ENCODE results near the gene TAS2R3. TPM values are rescaled to one million over a fixed set of nuclear protein-coding genes. Genes with fewer than 3 reads are reported as not detected.

The TAS2R3 gene
- total RNA-seq, 4 donors from 2014 or later, result 0.35 to 3.2 (median 2.7) TPM; not detected in 1

DNA sequence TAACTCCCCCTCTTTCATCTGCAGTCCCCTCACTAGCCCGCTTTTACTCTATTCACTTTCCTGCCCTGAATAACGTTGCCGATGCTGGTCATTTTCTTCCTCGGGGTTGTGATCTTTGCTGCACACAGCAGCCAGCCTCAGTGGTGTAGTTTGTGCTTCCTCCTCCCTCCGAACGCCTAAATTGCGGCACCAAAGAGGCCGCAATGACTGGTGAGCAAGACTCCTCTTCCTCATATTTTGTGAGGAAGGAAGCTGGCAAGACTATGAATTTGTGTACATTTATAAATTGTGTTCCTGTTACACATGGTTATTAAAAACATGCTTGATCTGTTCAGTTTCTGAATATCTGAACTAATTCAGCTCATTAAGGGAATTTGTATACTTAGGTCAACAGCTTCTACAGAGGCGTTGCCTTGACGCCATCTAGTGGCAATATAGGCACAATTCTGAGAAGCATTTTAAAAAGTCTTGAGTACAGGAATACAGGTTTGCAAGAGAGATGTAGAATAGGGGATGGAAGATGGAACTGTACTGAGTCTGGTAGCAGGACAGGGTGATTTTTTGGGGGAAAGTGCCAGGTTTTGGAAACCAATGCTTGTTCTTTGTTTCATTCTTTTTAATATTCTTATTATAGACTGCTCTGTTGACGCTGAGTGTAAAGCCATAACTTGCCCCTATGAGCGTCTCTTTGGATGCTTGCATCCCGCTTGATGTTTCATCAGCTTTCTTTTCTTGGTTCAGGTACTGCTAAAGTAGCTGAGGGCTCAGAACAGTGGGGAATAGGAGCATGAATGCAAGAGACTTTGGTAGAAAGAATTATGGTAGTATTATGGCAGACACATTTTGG, 22.0 kb downstream of the TAS2R3 start:
- DNase-seq, result no peak
- Histone ChIP-seq H3K4me3 (no peak overlapping the region), H3K4me1 (no peaks in the 10 kb centered on the region), H3K36me3 (peaks cover 0 to 25% (median 0%) of the 10 kb centered on the region in 3 donors), H3K27ac (no peak overlapping the region), H3K27me3 (no peaks in the 10 kb centered on the region), H3K9me3 (no peaks in the 10 kb centered on the region)
- no peak for TF ChIP-seq POLR2A (IDR thresholded peaks at IDR 0.05)
- TF ChIP-seq, protein P1, sequence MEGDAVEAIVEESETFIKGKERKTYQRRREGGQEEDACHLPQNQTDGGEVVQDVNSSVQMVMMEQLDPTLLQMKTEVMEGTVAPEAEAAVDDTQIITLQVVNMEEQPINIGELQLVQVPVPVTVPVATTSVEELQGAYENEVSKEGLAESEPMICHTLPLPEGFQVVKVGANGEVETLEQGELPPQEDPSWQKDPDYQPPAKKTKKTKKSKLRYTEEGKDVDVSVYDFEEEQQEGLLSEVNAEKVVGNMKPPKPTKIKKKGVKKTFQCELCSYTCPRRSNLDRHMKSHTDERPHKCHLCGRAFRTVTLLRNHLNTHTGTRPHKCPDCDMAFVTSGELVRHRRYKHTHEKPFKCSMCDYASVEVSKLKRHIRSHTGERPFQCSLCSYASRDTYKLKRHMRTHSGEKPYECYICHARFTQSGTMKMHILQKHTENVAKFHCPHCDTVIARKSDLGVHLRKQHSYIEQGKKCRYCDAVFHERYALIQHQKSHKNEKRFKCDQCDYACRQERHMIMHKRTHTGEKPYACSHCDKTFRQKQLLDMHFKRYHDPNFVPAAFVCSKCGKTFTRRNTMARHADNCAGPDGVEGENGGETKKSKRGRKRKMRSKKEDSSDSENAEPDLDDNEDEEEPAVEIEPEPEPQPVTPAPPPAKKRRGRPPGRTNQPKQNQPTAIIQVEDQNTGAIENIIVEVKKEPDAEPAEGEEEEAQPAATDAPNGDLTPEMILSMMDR (IDR thresholded peaks at IDR 0.05), result peak; percentile 16 to 73 (median 46)
- intact Hi-C loops (cut with DNase I), result no loop called here
- 66 to 72% methylated on average over 13 of the region's 13 CpGs for WGBS, 2 donors

DNA sequence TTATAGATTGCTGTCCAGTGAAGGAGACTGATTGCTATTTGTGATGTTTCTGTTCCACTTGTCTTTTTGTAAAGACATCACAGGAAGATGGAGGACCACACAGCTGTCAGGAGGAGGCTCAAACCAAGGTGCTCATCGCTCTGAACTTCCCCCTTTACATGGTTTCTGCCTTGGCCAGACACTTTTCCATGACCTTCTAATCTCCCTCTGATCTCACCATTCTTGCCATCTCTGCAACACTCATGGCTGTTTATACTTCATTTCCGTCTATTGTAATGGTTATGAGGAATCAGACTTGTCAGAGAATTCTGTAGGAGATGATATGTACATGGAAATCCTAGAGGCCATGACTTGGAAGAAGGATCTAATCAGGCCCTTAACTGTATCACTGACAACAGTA, 24.4 kb downstream of the TAS2R3 start:
- H3K4me3 ChIP-seq, result no peak overlapping the region
- H3K36me3 ChIP-seq, result peaks cover 0 to 34% (median 0%) of the 10 kb centered on the region in 3 donors
- intact Hi-C loops (cut with DNase I), result no loop called here
- no peaks in the 10 kb centered on the region for H3K9me3 ChIP-seq
- no peak overlapping the region for H3K27ac ChIP-seq
- TF ChIP-seq, protein P1 (IDR thresholded peaks at IDR 0.05), result no peak
- no peak for TF ChIP-seq POLR2A (IDR thresholded peaks at IDR 0.05)
- no peak for DNase-seq
- H3K4me1 ChIP-seq, result no peaks in the 10 kb centered on the region
- 42 to 85% methylated on average over 2 of the region's 2 CpGs for WGBS, 2 donors
- no peaks in the 10 kb centered on the region for H3K27me3 ChIP-seq

DNA sequence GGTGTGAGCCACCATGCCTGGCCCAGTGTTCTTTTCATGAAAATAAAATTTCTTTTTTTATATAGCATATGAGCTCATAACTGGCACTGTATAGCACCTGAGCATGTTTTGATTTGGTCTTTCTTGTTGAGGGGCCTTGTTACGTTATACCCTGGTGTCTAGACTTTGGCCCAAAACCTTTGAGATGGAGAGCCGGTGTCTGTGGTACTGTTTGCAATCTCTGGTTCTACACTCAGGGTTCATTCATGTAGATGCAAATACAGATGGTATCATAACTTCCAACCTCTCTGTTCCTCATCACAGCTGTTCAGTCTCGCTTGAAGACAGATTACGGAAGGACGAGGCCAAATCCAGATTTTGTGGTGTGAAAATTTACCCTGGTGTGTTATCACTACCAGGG, 26.0 kb downstream of the TAS2R3 start, which contains the start of gene TAS2R5:
TSS of gene TAS2R5 (plus strand) at position 301 of the 400 bp plus-strand sequence. CDS start 145 bp downstream, outside the sequence.
- Histone ChIP-seq H3K27ac (no peak within 1 kb of the TSS), H3K9me3 (no peaks in the 10 kb centered on the region), H3K4me1 (no peaks in the 10 kb centered on the region), H3K4me3 (no peak within 1 kb of the TSS), H3K27me3 (no peaks in the 10 kb centered on the region), H3K36me3 (peaks cover 0 to 34% (median 0%) of the 10 kb centered on the region in 3 donors)
- DNase-seq, result no peak
- 52 to 70% methylated on average over 3 to 4 of the region's 5 CpGs for WGBS, 2 donors
- intact Hi-C loops (cut with DNase I), result no loop called here
- no peak for TF ChIP-seq POLR2A (IDR thresholded peaks at IDR 0.05)
- TF ChIP-seq, protein P1 (IDR thresholded peaks at IDR 0.05), result no peak

DNA sequence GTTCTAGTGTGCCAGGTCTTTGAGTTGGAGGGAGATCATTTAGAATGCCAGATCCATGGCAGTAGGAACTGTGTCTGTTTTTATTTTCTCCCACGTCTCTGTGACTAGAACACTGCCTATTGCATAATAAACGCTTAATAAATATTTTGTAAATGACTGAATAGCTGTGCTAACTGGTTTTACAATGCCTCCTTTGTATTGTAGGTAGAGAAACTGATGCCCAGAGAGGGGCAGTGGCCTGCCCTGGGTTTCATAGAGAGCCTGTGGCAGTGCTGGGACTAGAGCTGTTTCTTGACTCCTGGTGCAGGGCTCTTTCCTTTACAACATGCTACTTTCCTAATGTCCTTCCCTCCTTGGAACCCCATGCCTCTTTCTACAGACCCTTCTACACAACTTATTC, 28.6 kb downstream of the TAS2R3 start:
- H3K27me3 ChIP-seq, result no peaks in the 10 kb centered on the region
- no peaks in the 10 kb centered on the region for H3K9me3 ChIP-seq
- DNase-seq, result no peak
- no peak overlapping the region for H3K4me3 ChIP-seq
- no peak overlapping the region for H3K27ac ChIP-seq
- WGBS, 2 donors, result 83 to 85% methylated on average over 2 of the region's 2 CpGs
- H3K4me1 ChIP-seq, result no peaks in the 10 kb centered on the region
- intact Hi-C loops (cut with DNase I), result no loop called here
- H3K36me3 ChIP-seq, result peaks cover 0 to 30% (median 0%) of the 10 kb centered on the region in 3 donors
- TF ChIP-seq POLR2A (IDR thresholded peaks at IDR 0.05), result no peak
- TF ChIP-seq, protein P1 (IDR thresholded peaks at IDR 0.05), result no peak

Small RNAs within 50 kb of the gene (small RNA-seq; reads per million reads assigned to genes)
- gene RNU1-82P, result 0 reads per million in 4 donors

Other genes with a start within 250 kb of the TAS2R3 start
- gene AGK, start 212.7 kb upstream of the TAS2R3 start, total RNA-seq, result 10 to 100 TPM; 11.2 to 22.5 (median 17.7) TPM
- gene DENND11, start 61.9 kb upstream of the TAS2R3 start, total RNA-seq, result 10 to 100 TPM; 11.8 to 28.6 (median 14.2) TPM
- gene WEE2, start 55.7 kb upstream of the TAS2R3 start, total RNA-seq, result not detected
- gene SSBP1, start 25.7 kb upstream of the TAS2R3 start, total RNA-seq, result 100 to 1,000 TPM; 120 to 187 (median 146) TPM
- 1 to 10 TPM in 2 of 4 donors, under 1 TPM in 2; 0.18 to 3.1 (median 1.3) TPM for gene TAS2R4, start 12.6 kb downstream of the TAS2R3 start, total RNA-seq
- gene TAS2R5, start 26.1 kb downstream of the TAS2R3 start, total RNA-seq, result 1 to 10 TPM in 2 of 4 donors, under 1 TPM in 1, not detected in 1; 0.80 to 3.1 (median 2.3) TPM
- not detected for gene PRSS37, start 77.4 kb downstream of the TAS2R3 start, total RNA-seq
- not detected for gene OR9A4, start 152.3 kb downstream of the TAS2R3 start, total RNA-seq
- gene CLEC5A, start 182.9 kb downstream of the TAS2R3 start, total RNA-seq, result 1 to 10 TPM in 2 of 4 donors, under 1 TPM in 2; 0.47 to 3.3 (median 1.1) TPM
- gene TAS2R38, start 209.7 kb downstream of the TAS2R3 start, total RNA-seq, result not detected
- under 1 TPM in 3 of 4 donors, not detected in 1; 0.15 to 0.53 (median 0.19) TPM for gene MGAM, start 231.8 kb downstream of the TAS2R3 start, total RNA-seq